OCI-M1 (cell line): Measurements from ENCODE around the gene DHRS7.
"Not testable (repeated sequence)": the region's sequence is repeated elsewhere in the genome, so short reads cannot be mapped to it uniquely, and the experiment has no call there.

Source experiments
- DNase-seq: peaks from one replicate; lab custom pipeline; 2025; lab: John Stamatoyannopoulos, UW

Gene DHRS7

DNA sequence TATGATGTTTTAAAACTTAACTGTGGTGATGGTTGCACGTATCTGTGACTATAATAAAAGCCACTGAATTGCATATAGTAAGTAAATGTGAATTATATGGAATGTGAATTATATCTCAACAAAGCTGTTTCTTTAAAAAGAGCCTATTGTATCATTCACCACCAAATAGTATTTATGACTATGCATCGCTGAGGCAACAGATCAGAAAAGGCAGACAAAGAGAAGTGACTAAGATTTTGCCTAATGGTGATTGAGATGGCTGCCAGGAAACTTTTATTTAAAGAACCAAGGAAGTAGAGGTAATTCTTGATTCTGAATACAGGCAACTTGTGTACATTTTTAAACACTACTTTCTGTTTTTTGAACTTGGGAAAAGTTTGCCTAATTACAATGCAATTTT lies 31.7 kb downstream of the DHRS7 start:
- DNase-seq: no peak

DNA sequence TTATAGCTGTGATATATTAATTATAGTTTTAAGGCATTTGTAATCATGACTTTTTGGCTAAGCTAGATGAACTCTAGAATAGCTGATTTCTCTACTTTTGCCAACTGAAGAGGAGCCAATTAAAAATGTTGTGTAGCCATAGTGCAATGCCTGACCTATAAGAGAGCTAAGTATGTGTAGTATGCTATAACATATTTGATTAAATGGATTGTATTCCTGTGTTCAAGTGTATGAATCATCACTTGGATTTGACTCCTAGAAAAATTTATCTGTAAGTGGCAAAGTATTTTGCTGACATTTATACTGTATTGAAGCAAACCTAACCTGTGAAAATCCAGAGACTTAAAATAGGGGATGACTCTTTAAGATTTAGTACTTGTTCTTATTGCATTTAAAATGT lies 39.3 kb downstream of the DHRS7 start:
- no peak for DNase-seq

DNA sequence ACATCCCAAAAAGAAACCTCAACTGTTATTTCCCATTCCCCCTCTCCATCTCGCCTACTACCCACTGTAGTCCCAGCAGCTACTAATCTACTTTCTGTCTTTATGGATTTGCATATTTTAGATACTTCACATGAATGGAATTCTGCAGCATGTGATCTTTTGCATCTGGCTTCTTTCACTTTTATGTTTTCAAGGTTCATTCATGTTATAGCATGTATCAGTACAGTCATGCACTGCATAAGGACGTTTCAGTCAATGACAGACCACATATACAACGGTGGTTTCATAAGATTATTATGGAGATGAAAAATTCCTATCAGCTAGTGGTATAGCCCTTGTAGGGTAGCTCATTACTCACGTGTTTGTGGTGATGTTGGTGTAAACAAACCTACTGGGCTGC lies 49.0 kb downstream of the DHRS7 start:
- DNase-seq: no peak

DNA sequence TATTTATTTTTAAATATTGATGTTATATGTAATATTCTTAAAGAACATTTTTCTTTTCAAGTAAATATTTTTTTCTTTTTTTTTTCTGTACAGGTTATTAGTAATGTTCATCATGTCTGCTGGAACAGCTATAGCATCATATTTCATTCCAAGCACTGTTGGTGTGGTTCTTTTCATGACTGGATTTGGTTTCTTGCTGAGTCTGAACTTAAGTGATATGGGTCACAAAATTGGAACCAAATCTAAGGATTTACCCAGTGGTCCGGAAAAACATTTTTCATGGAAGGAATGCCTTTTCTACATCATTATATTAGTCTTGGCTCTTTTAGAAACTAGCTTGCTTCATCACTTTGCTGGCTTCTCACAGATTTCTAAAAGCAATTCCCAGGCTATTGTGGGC lies 50.3 kb downstream of the DHRS7 start:
- no peak for DNase-seq

DNA sequence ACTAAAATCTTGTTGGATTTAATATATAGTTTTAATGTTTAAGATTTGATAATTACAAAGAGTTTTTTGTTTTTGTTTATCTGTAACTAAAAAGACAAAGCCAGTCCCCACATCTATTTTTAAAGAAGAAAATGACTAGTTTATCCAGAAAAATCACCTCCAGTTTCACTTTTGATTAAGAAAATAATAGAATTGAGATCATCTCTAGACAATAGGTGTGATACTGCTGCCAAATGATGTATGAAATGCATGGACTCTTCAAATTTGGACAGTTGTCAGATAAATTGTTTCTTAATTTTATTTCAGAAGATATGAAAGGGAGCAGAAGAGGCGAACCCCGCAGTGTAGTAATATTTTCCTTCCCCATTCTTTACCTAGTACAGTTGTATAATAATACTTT lies 53.5 kb downstream of the DHRS7 start:
- DNase-seq: no peak

DNA sequence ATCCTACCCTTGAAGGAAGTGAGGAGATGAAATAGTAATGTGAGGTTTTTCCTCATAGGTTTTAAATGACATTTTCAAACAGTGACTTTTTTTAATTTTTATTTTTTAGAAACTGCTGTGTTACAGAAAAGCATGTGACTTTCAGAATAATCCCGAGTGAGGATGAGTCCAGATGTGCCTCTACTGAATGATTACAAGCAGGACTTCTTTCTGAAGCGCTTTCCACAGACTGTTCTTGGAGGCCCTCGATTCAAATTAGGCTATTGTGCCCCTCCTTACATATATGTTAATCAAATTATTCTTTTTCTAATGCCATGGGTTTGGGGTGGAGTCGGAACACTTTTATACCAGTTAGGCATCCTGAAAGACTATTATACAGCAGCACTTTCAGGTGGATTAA lies 57.7 kb downstream of the DHRS7 start:
- DNase-seq: no peak

DNA sequence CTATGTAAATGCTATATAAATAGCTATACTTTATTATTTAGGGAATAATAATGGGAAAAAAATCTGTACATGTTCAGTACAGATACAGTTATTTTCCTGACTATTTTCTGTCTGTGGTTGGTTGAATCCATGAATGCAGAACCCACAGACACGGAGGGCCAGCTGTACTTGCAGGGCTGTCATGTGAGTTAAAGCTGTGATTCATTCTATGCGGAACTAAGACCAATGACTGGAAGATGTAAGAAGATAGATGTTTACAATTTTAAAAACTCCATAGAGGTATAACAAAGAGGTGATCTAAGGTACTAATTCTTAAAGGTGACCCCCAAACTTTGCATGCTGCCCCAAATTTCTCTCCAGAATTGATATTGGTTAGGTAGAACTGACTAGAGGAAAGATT lies 58.9 kb downstream of the DHRS7 start:
- DNase-seq: no peak

DNA sequence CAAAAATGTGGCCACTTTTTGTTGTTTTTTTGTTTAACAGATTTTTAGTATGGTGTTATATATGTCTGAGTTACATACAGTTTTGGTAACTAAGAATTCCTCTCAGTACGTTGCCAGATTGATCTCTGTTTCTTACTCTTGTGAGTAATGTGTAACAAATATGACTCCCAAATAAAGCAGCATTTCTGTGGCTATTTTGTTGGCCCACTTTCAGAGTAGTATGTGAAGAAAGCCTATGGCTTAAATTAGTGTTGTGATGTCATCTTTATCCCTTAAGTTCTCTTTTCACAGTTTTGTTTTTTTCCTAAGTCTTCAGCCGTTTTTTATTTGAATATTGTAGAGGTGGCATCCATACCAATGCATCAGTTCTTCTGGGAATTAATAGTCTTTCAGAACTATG lies 62.8 kb downstream of the DHRS7 start:
- DNase-seq: peak; percentile 1

DNA sequence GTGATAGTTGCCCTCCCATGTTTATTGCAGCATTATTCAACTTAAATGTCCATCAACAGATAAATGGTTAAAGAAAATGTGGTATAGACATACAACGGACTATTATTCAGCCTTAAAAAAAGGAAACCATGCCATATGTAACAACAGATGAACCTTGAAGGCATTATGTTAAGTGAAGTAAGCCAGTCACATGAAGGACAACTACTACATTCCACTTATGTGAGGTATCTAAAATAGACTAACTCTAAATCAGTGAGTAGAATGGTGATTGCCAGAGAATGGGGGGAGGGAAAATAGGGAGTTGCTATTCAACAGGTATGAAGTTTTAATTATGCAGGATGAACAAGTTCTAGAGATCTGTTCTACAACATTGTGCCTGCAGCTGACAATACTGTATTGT lies 63.4 kb downstream of the DHRS7 start:
- DNase-seq: no peak

DNA sequence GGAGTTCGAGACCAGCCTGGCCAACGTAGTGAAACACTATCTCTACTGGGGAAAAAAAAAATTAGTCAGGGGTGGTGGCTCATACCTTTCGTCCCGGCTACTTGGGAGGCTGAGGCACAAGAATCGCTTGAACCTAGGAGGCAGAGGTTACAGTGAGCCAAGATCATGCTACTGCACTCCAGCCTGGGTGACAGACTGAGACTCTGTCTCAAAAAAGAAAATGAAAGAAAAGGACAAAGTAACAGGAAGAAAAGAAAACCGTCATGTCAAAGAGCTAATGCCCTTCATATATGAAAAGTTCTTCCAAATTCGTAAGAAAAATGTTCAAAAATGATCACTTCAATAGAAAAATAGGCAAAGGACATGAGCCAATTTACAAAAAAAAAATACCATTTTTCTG lies 65.3 kb downstream of the DHRS7 start:
- not testable (repeated sequence) for DNase-seq

DNA sequence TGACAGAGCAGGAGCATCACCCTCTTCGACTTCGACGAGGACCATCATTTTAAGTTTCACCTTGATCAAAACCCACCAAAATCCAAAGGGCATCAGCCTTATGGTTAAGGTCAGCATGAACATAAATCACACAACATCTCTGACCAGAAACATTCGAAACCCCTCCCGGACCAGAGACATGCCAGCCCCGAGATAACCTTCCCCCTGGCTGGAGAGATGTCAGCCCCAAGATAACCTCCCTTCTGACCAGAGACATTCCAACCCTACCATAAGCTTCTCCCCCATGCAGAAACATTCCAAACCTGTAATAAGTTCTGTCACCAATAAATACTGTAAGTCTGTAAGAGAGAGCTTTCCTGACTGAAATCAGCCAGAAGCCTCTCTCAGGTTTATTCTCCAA lies 67.2 kb downstream of the DHRS7 start:
- DNase-seq: no peak

DNA sequence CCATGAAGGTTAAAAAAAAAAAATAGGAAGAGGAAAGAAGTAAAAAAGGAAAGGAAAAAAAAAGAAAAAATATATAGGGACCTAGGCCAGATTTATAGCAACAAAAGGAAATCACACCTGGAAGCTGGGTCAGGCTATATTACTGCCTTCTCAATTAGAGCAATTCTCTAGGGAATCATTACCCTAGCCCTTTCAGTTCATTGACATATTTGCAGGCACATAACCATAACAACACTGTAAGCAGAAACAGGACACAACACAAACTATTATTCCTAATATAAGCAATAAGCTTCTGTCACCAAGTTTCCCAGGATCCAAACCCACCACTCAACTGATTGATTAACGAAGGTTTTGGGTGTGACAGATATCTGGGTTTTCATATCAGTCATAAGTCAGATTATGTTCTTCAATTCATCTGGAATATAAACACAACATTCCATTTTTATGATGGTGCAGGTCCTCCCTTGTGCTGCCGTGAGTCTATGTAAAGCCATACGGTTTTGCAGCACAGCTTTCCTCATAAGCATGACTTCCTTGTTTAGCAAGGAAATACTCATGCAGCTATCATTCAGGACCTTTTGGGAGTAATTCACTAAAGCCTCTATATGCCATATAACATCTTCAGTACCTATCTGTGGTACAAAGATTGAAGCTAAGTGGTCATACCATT lies 69.3 kb downstream of the DHRS7 start:
- peak; percentile 1 for DNase-seq

DNA sequence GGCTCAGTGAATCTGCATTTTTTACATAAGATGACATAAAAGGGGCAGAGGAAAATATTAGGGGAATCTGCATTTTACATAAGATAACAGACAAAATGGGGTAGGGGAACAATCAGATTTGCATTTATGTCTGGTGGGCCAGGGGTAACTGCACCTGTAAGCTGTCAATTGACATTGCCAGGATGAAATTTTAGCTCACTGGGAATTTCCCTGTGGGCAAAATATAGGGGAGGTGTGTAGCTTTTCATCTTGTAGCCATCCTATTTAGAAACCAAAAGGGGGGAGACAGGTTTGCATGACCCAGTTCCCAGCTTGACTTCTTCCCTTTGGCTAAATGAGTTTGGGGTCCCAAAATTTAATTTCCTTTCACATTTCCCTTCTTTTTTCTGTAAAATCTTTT lies 70.0 kb downstream of the DHRS7 start:
- DNase-seq: no peak

DNA sequence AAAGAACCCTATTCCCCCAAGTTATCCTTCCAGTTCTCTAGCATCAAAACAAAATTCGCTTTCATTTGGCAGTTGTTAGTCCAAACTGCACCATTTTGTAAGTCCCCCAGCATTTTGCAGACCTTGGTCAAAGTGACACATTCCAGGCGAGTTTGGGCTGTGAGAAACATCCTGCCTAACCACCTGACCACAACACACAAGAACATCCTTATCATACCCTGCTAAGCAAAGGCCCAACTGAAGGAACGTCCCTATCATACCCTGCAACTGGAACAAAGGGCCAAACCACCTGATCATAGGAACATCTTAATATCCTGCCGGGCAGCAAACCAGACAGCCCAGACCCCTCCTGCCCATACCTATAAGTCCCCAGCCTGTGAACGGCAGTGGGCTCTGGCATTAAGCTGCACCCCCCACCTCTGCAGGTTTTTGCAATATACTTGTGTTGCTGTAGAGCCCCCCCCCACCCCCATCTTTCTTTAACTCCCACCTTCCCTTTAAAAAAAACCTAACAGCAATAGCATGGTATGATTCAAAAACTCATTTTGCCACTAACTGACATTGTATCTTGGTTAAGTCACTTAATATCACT lies 70.8 kb downstream of the DHRS7 start:
- DNase-seq: peak; percentile 86
